GM12874 (cell line): ENCODE data around the gene ZNF337.

Experiments used
- CTCF ChIP-seq: IDR thresholded peaks from 2 replicates; pipeline ENCODE4 v1.5.1; 2011; ENCODE audit warnings: low read depth, mild to moderate bottlenecking, control low read depth, low read length, moderate library complexity; ENCODE audit not compliant: insufficient read depth

The ZNF337 gene

GRCh38 chr20:25626779-25627178 lies 69.9 kb downstream of the ZNF337 start:
- TF ChIP-seq CTCF, result no peak

DNA sequence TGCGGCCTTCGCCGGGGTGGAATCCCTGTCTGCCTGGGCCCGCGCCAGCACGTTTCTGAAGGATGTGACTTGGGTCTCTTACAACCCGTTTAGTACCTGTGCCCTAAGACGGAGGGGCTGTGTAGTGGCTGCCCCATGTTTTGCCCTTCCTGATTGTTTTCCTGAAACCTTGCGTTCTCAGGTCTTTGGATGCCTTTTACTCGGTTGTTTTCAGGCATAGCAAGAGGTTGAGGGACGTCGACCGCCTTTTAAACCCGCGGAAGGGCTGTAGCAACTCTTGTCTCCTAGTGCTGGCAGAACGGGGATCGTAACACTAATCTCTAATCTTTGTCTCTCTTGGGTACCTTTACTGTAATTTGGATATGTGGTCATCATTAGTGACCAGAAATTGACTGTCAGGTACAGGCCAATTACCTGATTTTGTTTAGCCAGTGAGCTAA lies 72.1 kb downstream of the ZNF337 start:
- no peak for TF ChIP-seq CTCF
